Amniotic epithelial cell (primary cell): ENCODE data around the gene GOLM1.
A peak's percentile ranks its signal among the peaks of the same experiment; 100 is the strongest.
"Not testable (repeated sequence)": the region's sequence is repeated elsewhere in the genome, so short reads cannot be mapped to it uniquely, and the experiment has no call there.

Experiments
- DNase-seq: peaks from one replicate; pipeline ENCODE4 v3.0.0-alpha.2; 2010; ENCODE audit warnings: low read depth

GOLM1 gene

GRCh38 chr9:86082870-86083269 is 16.5 kb downstream of the GOLM1 start:
- no peak for DNase-seq

- DNase-seq: no peak
Measured at GRCh38 chr9:86079865-86080469, 19.4 kb downstream of the GOLM1 start.

GRCh38 chr9:86079421-86079831 is 19.9 kb downstream of the GOLM1 start:
- DNase-seq: no peak

- no peak for DNase-seq
Measured at GRCh38 chr9:86078731-86079130, 20.6 kb downstream of the GOLM1 start.

GRCh38 chr9:86077276-86077675 is 22.1 kb downstream of the GOLM1 start:
- DNase-seq: peak; percentile 61

- DNase-seq: peak; percentile 31
Measured at GRCh38 chr9:86075132-86076109, 23.9 kb downstream of the GOLM1 start.

- DNase-seq: no peak
Measured at GRCh38 chr9:86073839-86074238, 25.5 kb downstream of the GOLM1 start.

GRCh38 chr9:86072394-86072877 is 26.9 kb downstream of the GOLM1 start:
- peak; percentile 63 for DNase-seq

- peak; percentile 41 for DNase-seq
Measured at GRCh38 chr9:86069206-86069869, 30.0 kb downstream of the GOLM1 start.

- DNase-seq: no peak
Measured at GRCh38 chr9:86064220-86064619, 35.1 kb downstream of the GOLM1 start.

- no peak for DNase-seq
Measured at GRCh38 chr9:86062845-86063693, 36.3 kb downstream of the GOLM1 start.

GRCh38 chr9:86061972-86062739 is 37.2 kb downstream of the GOLM1 start:
- DNase-seq: no peak

- DNase-seq: no peak
Measured at GRCh38 chr9:86057491-86057890, 41.9 kb downstream of the GOLM1 start.

- DNase-seq: no peak
Measured at GRCh38 chr9:86054695-86055094, 44.7 kb downstream of the GOLM1 start.

- no peak for DNase-seq
Measured at GRCh38 chr9:86052556-86053468, 46.5 kb downstream of the GOLM1 start.

- not testable (repeated sequence) for DNase-seq
Measured at GRCh38 chr9:86048018-86048742, 51.2 kb downstream of the GOLM1 start.

GRCh38 chr9:86047361-86047760 is 52.0 kb downstream of the GOLM1 start:
- no peak for DNase-seq

- DNase-seq: no peak
Measured at GRCh38 chr9:86046930-86047341, 52.4 kb downstream of the GOLM1 start.

- DNase-seq: no peak
Measured at GRCh38 chr9:86046071-86046636, 53.2 kb downstream of the GOLM1 start.
